NCI-H2081 treated with DMSO at 0.1 percent for 48 hours (cell line): Measurements from ENCODE around the gene ZNF493.

Source experiments
- DNase-seq: peaks from one replicate; lab custom pipeline; 2025; lab: John Stamatoyannopoulos, UW

Gene ZNF493

DNA sequence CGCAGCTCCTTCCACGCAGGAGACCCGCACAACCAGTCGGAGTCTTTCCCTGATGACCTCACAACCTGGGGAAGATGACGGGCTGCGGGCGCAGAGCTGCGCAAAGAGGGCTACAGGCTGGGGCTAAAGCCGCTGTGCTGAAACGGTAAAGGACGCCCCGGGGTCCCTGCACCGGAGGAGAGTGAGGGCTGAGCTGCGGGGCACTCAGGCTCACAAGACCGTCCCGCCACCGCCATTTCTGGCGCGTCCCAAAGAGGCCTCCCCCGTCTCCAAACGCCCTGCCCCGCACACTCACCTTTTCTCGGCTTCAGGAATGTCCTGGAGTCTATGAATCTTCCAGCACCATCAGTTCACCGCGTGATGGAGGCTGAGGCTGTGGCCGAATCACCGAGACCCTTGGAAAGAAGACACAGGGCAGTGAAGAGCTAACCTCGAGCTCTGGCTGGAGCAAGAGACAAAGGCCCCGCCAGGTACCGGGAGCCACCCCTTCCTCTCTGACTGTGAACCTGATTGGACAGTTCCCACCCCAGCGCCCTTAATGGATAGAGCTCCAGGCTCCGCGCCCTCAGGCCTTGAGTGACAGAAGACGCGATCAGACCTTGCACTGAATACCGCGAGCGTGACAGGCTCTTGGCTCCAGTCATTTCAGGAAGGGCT is 66.6 kb downstream of the ZNF493 start:
- DNase-seq: no peak

DNA sequence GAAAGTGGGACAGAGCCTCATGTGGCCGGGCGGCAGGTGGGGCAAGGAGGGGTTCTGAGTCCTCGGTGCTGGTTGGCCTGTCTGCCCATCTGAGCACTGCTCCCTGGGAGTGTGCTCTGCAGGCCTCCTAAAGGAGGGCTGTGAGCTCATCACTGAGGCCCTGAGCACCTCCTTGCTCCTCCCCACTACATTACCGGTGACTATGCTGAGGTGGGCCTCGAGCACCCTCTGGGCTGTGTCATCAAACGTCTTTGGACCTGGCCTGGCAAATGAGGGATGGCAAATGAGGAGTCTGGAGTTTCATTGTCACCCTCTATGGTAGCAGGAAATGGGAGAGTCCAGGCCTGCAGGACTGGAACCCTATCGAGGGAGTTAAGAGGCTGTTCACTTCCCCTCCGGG is 69.7 kb downstream of the ZNF493 start:
- DNase-seq: no peak

- DNase-seq: no peak
Measured at GRCh38 chr19:21468791-21469190, 71.9 kb downstream of the ZNF493 start.

DNA sequence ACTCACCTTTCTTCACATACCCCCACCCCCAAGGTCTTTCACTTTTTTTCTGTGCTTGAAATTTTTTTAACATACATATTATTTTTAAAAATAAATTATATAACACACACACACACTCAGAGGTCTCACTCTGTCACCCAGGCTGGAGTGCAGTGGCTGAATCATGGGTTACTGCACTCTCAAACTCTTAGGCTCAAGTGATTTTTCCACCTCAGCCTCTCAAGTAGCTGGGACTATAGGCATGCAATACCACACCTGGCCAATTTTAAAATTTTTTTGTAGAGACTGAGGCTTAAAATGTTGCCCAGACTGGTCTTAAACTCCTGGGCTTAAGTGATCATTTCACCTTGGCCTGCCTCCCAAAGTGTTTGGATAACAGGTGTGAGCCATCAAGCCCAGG is 75.6 kb downstream of the ZNF493 start:
- DNase-seq: no peak

DNA sequence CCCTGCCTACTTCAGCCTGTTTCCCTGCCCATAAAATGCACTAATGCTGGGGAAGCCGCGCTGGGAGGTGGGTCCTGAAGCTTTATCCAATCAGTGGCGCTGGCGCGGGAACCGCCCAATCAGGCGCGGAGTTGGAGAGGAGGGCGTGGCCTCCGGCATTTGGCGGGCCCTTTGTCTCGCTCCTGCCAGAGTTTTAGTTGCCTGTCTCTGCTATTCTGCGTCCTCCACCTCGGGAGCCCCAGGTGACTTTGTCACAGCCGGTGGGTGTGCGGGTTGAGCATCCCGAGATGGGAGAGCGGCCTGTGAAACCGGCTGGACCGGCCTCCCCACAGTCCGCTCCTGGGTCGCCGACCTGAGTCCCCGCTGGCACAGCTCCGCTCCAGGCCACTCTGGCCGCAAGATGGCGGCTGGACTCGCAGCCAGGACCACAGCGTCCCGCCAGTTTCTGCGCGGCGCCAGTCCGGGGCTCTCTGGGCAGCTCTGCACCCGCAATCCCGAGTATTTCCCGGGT is 77.8 kb downstream of the ZNF493 start:
- DNase-seq: no peak
